ENCODE results near the gene HMGN4. TPM values are rescaled to one million over a fixed set of nuclear protein-coding genes. Genes with fewer than 3 reads are reported as not detected.

HMGN4 gene
- total and polyA plus RNA-seq, 9 of the 15 experiments (the other 6 are each of a cell fraction or from before 2014, with no cell fraction given): 35.4 to 134 (median 94.1) TPM

- TF ChIP-seq BRCA1 (IDR thresholded peaks at IDR 0.05): no peak
- no peak for TF ChIP-seq BRCA1 (CRISPR knock-in tag; IDR thresholded peaks at IDR 0.05)
- no peak for TF ChIP-seq RCOR1 (IDR thresholded peaks at IDR 0.05; ENCODE audit: borderline replicate concordance in 1 of 2, low read depth in 2 of 2, low read length in 2 of 2)
- no peak for TF ChIP-seq PCBP1 (IDR thresholded peaks at IDR 0.05; ENCODE audit: low read depth, low read length, poor library complexity, severe bottlenecking)
- no peak for TF ChIP-seq IFI16 (CRISPR knock-in tag; IDR thresholded peaks at IDR 0.05)
- TF ChIP-seq KDM4B (IDR thresholded peaks at IDR 0.05; ENCODE audit: borderline replicate concordance in 2 of 2, low read depth in 1 of 2): no peak
- TF ChIP-seq ZNF316 (IDR thresholded peaks at IDR 0.05): no peak
- no peak for TF ChIP-seq ZNF699 (CRISPR knock-in tag; IDR thresholded peaks at IDR 0.05; ENCODE audit: insufficient replicate concordance)
- TF ChIP-seq CAMTA2 (CRISPR knock-in tag; conservative IDR thresholded peaks at IDR 0.05): no peak
- TF ChIP-seq ZNF134 (CRISPR knock-in tag; conservative IDR thresholded peaks at IDR 0.05): no peak
- TF ChIP-seq, protein P1, sequence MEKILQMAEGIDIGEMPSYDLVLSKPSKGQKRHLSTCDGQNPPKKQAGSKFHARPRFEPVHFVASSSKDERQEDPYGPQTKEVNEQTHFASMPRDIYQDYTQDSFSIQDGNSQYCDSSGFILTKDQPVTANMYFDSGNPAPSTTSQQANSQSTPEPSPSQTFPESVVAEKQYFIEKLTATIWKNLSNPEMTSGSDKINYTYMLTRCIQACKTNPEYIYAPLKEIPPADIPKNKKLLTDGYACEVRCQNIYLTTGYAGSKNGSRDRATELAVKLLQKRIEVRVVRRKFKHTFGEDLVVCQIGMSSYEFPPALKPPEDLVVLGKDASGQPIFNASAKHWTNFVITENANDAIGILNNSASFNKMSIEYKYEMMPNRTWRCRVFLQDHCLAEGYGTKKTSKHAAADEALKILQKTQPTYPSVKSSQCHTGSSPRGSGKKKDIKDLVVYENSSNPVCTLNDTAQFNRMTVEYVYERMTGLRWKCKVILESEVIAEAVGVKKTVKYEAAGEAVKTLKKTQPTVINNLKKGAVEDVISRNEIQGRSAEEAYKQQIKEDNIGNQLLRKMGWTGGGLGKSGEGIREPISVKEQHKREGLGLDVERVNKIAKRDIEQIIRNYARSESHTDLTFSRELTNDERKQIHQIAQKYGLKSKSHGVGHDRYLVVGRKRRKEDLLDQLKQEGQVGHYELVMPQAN (IDR thresholded peaks at IDR 0.05; ENCODE audit: borderline replicate concordance): no peak
- TF ChIP-seq NR1H2 (CRISPR knock-in tag; IDR thresholded peaks at IDR 0.05): no peak
- no peak for TF ChIP-seq DMBX1 (CRISPR knock-in tag; IDR thresholded peaks at IDR 0.05; ENCODE audit: borderline replicate concordance)
- no peak for TF ChIP-seq CCAR2 (IDR thresholded peaks at IDR 0.05; ENCODE audit: low read depth, low read length)
- TF ChIP-seq, protein P2, sequence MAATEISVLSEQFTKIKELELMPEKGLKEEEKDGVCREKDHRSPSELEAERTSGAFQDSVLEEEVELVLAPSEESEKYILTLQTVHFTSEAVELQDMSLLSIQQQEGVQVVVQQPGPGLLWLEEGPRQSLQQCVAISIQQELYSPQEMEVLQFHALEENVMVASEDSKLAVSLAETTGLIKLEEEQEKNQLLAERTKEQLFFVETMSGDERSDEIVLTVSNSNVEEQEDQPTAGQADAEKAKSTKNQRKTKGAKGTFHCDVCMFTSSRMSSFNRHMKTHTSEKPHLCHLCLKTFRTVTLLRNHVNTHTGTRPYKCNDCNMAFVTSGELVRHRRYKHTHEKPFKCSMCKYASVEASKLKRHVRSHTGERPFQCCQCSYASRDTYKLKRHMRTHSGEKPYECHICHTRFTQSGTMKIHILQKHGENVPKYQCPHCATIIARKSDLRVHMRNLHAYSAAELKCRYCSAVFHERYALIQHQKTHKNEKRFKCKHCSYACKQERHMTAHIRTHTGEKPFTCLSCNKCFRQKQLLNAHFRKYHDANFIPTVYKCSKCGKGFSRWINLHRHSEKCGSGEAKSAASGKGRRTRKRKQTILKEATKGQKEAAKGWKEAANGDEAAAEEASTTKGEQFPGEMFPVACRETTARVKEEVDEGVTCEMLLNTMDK (IDR thresholded peaks at IDR 0.05; ENCODE audit: borderline replicate concordance, insufficient read depth, low read depth, low read length, poor library complexity, severe bottlenecking): no peak
- TF ChIP-seq CTCF (IDR thresholded peaks at IDR 0.05 in 2 of 3, conservative IDR thresholded peaks at IDR 0.05 in 1 of 3; ENCODE audit: insufficient read depth in 2 of 3, low read depth in 1 of 3, low read length in 3 of 3): no peak
- TF ChIP-seq ZNF143 (CRISPR knock-in tag; IDR thresholded peaks at IDR 0.05): no peak
- TF ChIP-seq RAD21 (CRISPR knock-in tag; conservative IDR thresholded peaks at IDR 0.05 in 1 of 2, IDR thresholded peaks at IDR 0.05 in 1 of 2): no peak
- TF ChIP-seq SIRT6 (IDR thresholded peaks at IDR 0.05; ENCODE audit: low read depth, low read length): no peak
Observed at GRCh38 chr6:26516481-26517427, 21.4 kb upstream of the HMGN4 start (continued).

All from K562 (cell line).